ENCODE measurements around the gene DPF1.

GRCh38 chr19:38172001-38172400 lies 52.0 kb downstream of the DPF1 start:
- TF ChIP-seq PKNOX1 (IDR thresholded peaks at IDR 0.05) (no peak), FOXM1 (IDR thresholded peaks at IDR 0.05; ENCODE audit: borderline replicate concordance) (no peak), SP1 (IDR thresholded peaks at IDR 0.05) (no peak), LEF1 (IDR thresholded peaks at IDR 0.05; ENCODE audit: borderline replicate concordance) (no peak), FOXK2 (IDR thresholded peaks at IDR 0.05) (no peak), ZNF384 (IDR thresholded peaks at IDR 0.05) (no peak), NFRKB (IDR thresholded peaks at IDR 0.05) (no peak), BHLHE40 (IDR thresholded peaks at IDR 0.05; ENCODE audit: borderline replicate concordance) (no peak), TARDBP (IDR thresholded peaks at IDR 0.05) (no peak), ARNT (IDR thresholded peaks at IDR 0.05) (no peak), SUZ12 (IDR thresholded peaks at IDR 0.05) (no peak), HDGF (IDR thresholded peaks at IDR 0.05; ENCODE audit: borderline replicate concordance) (no peak), CTBP1 (IDR thresholded peaks at IDR 0.05; ENCODE audit: borderline replicate concordance) (no peak)

Data from HEK293T (cell line).